HG03558 (cell line): ENCODE data around the gene LIN7A.

Experiments
- ATAC-seq: cut with Tn5 transposase; IDR thresholded peaks from one replicate; pipeline ENCODE4 v1.9.1; 2021; ENCODE audit warnings: moderate number of reproducible peaks; ENCODE audit not compliant: unreplicated experiment; ENCODE audit errors: extremely low read depth

Gene LIN7A

GRCh38 chr12:80769553-80770140 lies 168.1 kb downstream of the LIN7A start:
- ATAC-seq, result no peak

- ATAC-seq, result peak; percentile 83
Measured at GRCh38 chr12:80766897-80767296, 170.8 kb downstream of the LIN7A start.

- ATAC-seq, result no peak
Measured at GRCh38 chr12:80766210-80766609, 171.5 kb downstream of the LIN7A start.

- peak; percentile 20 for ATAC-seq
Measured at GRCh38 chr12:80763874-80764273, 173.9 kb downstream of the LIN7A start.

GRCh38 chr12:80761838-80762237 lies 175.9 kb downstream of the LIN7A start:
- ATAC-seq, result no peak

GRCh38 chr12:80756875-80757274 lies 180.9 kb downstream of the LIN7A start:
- ATAC-seq, result peak; percentile 64

GRCh38 chr12:80754274-80754673 lies 183.5 kb downstream of the LIN7A start:
- ATAC-seq, result no peak

GRCh38 chr12:80752464-80752863 lies 185.3 kb downstream of the LIN7A start:
- no peak for ATAC-seq

- no peak for ATAC-seq
Measured at GRCh38 chr12:80749456-80749855, 188.3 kb downstream of the LIN7A start.

GRCh38 chr12:80747800-80748199 lies 189.9 kb downstream of the LIN7A start:
- no peak for ATAC-seq

GRCh38 chr12:80745851-80746505 lies 191.8 kb downstream of the LIN7A start:
- no peak for ATAC-seq
